Measurements from ENCODE around the gene GRK1.

DNA sequence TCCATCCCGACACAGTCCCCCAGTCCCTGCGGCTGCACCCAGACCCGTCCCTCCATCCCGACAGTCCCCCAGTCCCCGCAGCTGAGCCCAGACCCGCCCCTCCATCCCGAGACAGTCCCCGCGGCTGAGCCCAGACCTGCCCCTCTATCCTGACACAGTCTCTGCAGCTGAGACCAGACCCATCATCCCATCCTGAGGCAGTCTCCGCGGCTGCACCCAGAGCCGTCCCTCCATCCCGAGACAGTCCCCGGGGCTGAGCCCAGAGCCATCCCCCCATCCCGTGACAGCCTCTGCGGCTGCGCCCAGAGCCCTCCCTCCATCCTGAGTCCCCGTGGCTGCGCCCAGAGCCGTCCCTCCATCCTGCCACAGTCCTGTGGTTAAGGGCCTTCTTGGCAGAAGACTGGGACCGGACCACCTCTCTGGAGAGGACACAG is 63.3 kb downstream of the GRK1 start:
- TF ChIP-seq, protein P1, sequence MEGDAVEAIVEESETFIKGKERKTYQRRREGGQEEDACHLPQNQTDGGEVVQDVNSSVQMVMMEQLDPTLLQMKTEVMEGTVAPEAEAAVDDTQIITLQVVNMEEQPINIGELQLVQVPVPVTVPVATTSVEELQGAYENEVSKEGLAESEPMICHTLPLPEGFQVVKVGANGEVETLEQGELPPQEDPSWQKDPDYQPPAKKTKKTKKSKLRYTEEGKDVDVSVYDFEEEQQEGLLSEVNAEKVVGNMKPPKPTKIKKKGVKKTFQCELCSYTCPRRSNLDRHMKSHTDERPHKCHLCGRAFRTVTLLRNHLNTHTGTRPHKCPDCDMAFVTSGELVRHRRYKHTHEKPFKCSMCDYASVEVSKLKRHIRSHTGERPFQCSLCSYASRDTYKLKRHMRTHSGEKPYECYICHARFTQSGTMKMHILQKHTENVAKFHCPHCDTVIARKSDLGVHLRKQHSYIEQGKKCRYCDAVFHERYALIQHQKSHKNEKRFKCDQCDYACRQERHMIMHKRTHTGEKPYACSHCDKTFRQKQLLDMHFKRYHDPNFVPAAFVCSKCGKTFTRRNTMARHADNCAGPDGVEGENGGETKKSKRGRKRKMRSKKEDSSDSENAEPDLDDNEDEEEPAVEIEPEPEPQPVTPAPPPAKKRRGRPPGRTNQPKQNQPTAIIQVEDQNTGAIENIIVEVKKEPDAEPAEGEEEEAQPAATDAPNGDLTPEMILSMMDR (IDR thresholded peaks at IDR 0.05; ENCODE audit: poor library complexity) = no peak
- no peak for TF ChIP-seq EZH2 (IDR thresholded peaks at IDR 0.05; ENCODE audit: borderline replicate concordance)

Data from hepatocyte (in vitro differentiated cells).